ENCODE data around the gene EFNB3.

GRCh38 chr17:7717756-7718350 lies 12.9 kb downstream of the EFNB3 start:
- TF ChIP-seq CTCF (IDR thresholded peaks at IDR 0.05) (no peak), POLR2A (IDR thresholded peaks at IDR 0.05) (no peak)
